Heart right ventricle (tissue), 16 donors: Measurements from ENCODE around the gene STX1B. TPM values are rescaled to one million over a fixed set of nuclear protein-coding genes. Genes with fewer than 3 reads are reported as not detected.

Experiments used
- ATAC-seq, 8 donors: fragments of 200-7000 bp; cut with Tn5 transposase; one replicate each; pipeline ENCODE4 v1.9.1; 2020; ENCODE audit warnings: mild to moderate bottlenecking in 8 of 8, moderate library complexity in 8 of 8, moderate number of reproducible peaks in 1 of 8
- DNase-seq, 2 donors: peaks; one replicate each; pipeline ENCODE4 v3.0.0-alpha.2; 2020
- H3K27ac ChIP-seq, 10 donors: fragments of 200-600 bp; sonication (generic) in 2 of 10; one replicate each; pipeline versions ENCODE4 v1.5.0 to v1.8.0; 2020 to 2022; ENCODE audit warnings: mild to moderate bottlenecking in 3 of 10
- H3K27me3 ChIP-seq, 7 donors: fragments of 200-600 bp; one replicate each; pipeline ENCODE4 v1.8.0; 2021 to 2022; ENCODE audit warnings: mild to moderate bottlenecking in 2 of 7
- H3K36me3 ChIP-seq, 9 donors: fragments of 200-600 bp; sonication (generic) in 1 of 9; one replicate each; pipeline versions ENCODE4 v1.5.0 to v1.8.0; 2020 to 2022; ENCODE audit warnings: mild to moderate bottlenecking in 2 of 9
- H3K4me1 ChIP-seq, 9 donors: fragments of 200-600 bp; sonication (generic) in 1 of 9; one replicate each; pipeline versions ENCODE4 v1.5.0 to v1.8.0; 2020 to 2022; ENCODE audit warnings: mild to moderate bottlenecking in 4 of 9
- H3K4me3 ChIP-seq, 10 donors: fragments of 200-600 bp; sonication (generic) in 2 of 10; one replicate each; pipeline versions ENCODE4 v1.5.0 to v1.8.0; 2020 to 2022; ENCODE audit warnings: mild to moderate bottlenecking in 7 of 10, moderate library complexity in 2 of 10
- H3K9me3 ChIP-seq, 11 donors: fragments of 200-600 bp in 10 of 11; sonication (generic) in 2 of 11; one replicate each; pipeline versions ENCODE4 v1.5.0 to v1.8.0; 2013 to 2022; ENCODE audit warnings: mild to moderate bottlenecking in 2 of 11, control low read depth in 1 of 11, moderate library complexity in 1 of 11
- CTCF ChIP-seq, 9 donors: fragments of 200-600 bp; sonication (generic) in 2 of 9; IDR thresholded peaks; one replicate each; pipeline versions ENCODE4 v1.5.0 to v1.8.0; 2021 to 2022; ENCODE audit warnings: antibody characterized with exemption in 9 of 9, mild to moderate bottlenecking in 5 of 9, moderate library complexity in 1 of 9
- WGBS, 2 donors: extraction: QIAGEN DNeasy Blood & Tissue Kit; methylation state at CpG; one replicate each; pipeline ENCODE4 v1.1.7; 2013; ENCODE audit warnings: inconsistent platforms in 1 of 2; 5-methylcytosine and 5-hydroxymethylcytosine counted together
- intact Hi-C, 10 donors: fragments of 100-400 bp; cut with DNase I; formaldehyde crosslinking; loops; one replicate each; pipeline versions ENCODE4 v1.11.1 to v1.14.2; 2022
- polyA plus RNA-seq, 2 donors: library from polyadenylated mRNA; stranded (reverse); fragments of 200-250 nt; gene quantifications; one replicate each; pipeline ENCODE4 v1.2.3, GENCODE V29; 2013
- total RNA-seq, 10 donors: library from RNA; stranded (reverse); fragmentation: NEBNext Ultra II Directional in 3 of 10; extraction: Animal tissue kit (Norgen Biotek cat#: 25700) in 3 of 10; gene quantifications; one replicate each; pipeline versions ENCODE4 v1.2.1 to v1.2.4, GENCODE V29; 2021 to 2023
- donor health status: Arrhythmogenic right ventricular cardiomyopathy.
- donor health status: ischemic (EF 13 %, LVEDD 7.1; RV severe dilation, severe dysfunction).
- donor health status: healthy with polysubstance abuse.
- donor health status: DM: no; HTN: yes; CAD: no.
- donor health status: DM: no; HTN: no; CAD: no.
- donor health status: ischemic (EF 25% LVEDD 6.9; RV normal size, moderate dysfunction).
- donor health status: ischemic (EF 25% LVEDD 5.7; RV mildly dilated, moderate dysfunction).
- donor health status: healthy.
- donor health status: DM: yes; HTN: yes; CAD: no.
- donor health status: Ischemic cardiomyopathy.
- donor health status: ischemic (EF 35%, LVEDD 5.7; RV mildly dilated, moderate dysfunction).
- donor health status: nonischemic (EF 11% LVEDD 7.7; RV severe dilation, severe dysfunction).
- donor health status: DM: yes; HTN: yes; CAD: no.
- donor health status: PGD.
- donor health status: ischemic (EF 29% LVEDD 5.4; RV normal size, mild dysfunction).
- donor health status: nonischemic (EF 23%, LVEDD 6.1; RV moderate dilation, normal function).

The STX1B gene
- total and polyA plus RNA-seq, 12 donors = 0.07 to 2.3 (median 0.90) TPM

GRCh38 chr16:31004658-31005057 is 5.8 kb downstream of the STX1B start:
- 81 to 83% methylated on average over 2 of the region's 2 CpGs for WGBS, 2 donors
- ATAC-seq (no peak), DNase-seq (no peak)
- intact Hi-C loops = no loop called here
- H3K9me3 ChIP-seq = no peaks in the 10 kb centered on the region
- H3K4me3 ChIP-seq = no peak overlapping the region
- H3K4me1 ChIP-seq = peaks cover 0 to 8% (median 0%) of the 10 kb centered on the region in 9 donors
- no peak overlapping the region for H3K27ac ChIP-seq
- peaks cover 6 to 35% (median 31%) of the 10 kb centered on the region in 7 donors for H3K27me3 ChIP-seq
- H3K36me3 ChIP-seq = no peaks in the 10 kb centered on the region
- no peak for TF ChIP-seq CTCF (IDR thresholded peaks at IDR 0.05)

- no peaks in the 10 kb centered on the region for H3K36me3 ChIP-seq
- peaks cover 0 to 26% (median 22%) of the 10 kb centered on the region in 7 donors for H3K27me3 ChIP-seq
- WGBS, 2 donors = 89 to 90% methylated on average over 6 of the region's 6 CpGs
- H3K4me1 ChIP-seq = peaks cover 0 to 16% (median 0%) of the 10 kb centered on the region in 9 donors
- H3K27ac ChIP-seq = peak overlapping the region in 2 of 10 donors; percentile 28 to 51
- intact Hi-C loops = no loop called here
- DNase-seq = no peak
- no peak for TF ChIP-seq CTCF (IDR thresholded peaks at IDR 0.05)
- no peak for ATAC-seq
- H3K9me3 ChIP-seq = no peaks in the 10 kb centered on the region
- no peak overlapping the region for H3K4me3 ChIP-seq
Observed at GRCh38 chr16:31003744-31004143, 6.7 kb downstream of the STX1B start.

- intact Hi-C loops = no loop called here
- Histone ChIP-seq H3K4me3 (no peak overlapping the region), H3K27me3 (peaks cover 0 to 17% (median 14%) of the 10 kb centered on the region in 7 donors), H3K36me3 (no peaks in the 10 kb centered on the region), H3K9me3 (no peaks in the 10 kb centered on the region), H3K4me1 (peaks cover 0 to 19% (median 2%) of the 10 kb centered on the region in 9 donors), H3K27ac (peak overlapping the region in 4 of 10 donors; percentile 25 to 51 (median 29))
- DNase-seq (no peak), ATAC-seq (peak in 1 of 8 donors; percentile 32)
- no peak for TF ChIP-seq CTCF (IDR thresholded peaks at IDR 0.05)
- WGBS, 2 donors = 81% methylated on average over 9 of the region's 9 CpGs
Observed at GRCh38 chr16:31002862-31003341, 7.5 kb downstream of the STX1B start.

GRCh38 chr16:31002250-31002700 is 8.2 kb downstream of the STX1B start:
- Histone ChIP-seq H3K36me3 (no peaks in the 10 kb centered on the region), H3K9me3 (no peaks in the 10 kb centered on the region), H3K27me3 (peaks cover 0 to 11% (median 8%) of the 10 kb centered on the region in 7 donors), H3K27ac (peak overlapping the region in 3 of 10 donors; percentile 28 to 51 (median 30)), H3K4me3 (no peak overlapping the region), H3K4me1 (peaks cover 0 to 25% (median 8%) of the 10 kb centered on the region in 9 donors)
- ATAC-seq (no peak), DNase-seq (no peak)
- WGBS, 2 donors = 72% methylated on average over 10 of the region's 10 CpGs
- intact Hi-C loops = no loop called here
- TF ChIP-seq CTCF (IDR thresholded peaks at IDR 0.05) = no peak
